IMR-90 (cell line): ENCODE measurements around the gene EXT2. TPM values are rescaled to one million over a fixed set of nuclear protein-coding genes. Genes with fewer than 3 reads are reported as not detected.

Source experiments
- ATAC-seq: fragments of 200-7000 bp; cut with Tn5 transposase; 2 replicates; pipeline ENCODE4 v1.9.1; 2020; ENCODE audit warnings: low read depth, mild to moderate bottlenecking, moderate library complexity
- BruUV-seq: library from RNA; stranded (reverse); fragments of 400-500 nt; replicated peaks from 2 replicates; lab custom pipeline; 2021; lab: Mats Ljungman, UMichigan
- CTCF ChIA-PET: fragments of 300-600 bp; formaldehyde crosslinking; extraction: SDS; loops from one replicate; lab custom pipeline; 2021; ENCODE audit warnings: antibody characterized with exemption; lab: Yijun Ruan, JAX
- POLR2A ChIA-PET: fragments of 300-600 bp; sonication (Branson Sonifier 250); formaldehyde crosslinking; loops from one replicate; lab custom pipeline; 2022; ENCODE audit warnings: antibody characterized with exemption; ENCODE audit not compliant: unreplicated experiment; lab: Charles Lee
- DNase-seq: peaks from one replicate; pipeline ENCODE4 v3.0.0; 2013
- H2AFZ ChIP-seq: replicated peaks from 2 replicates; pipeline ENCODE3; 2013; ENCODE audit warnings: low read length, mild to moderate bottlenecking; ENCODE audit not compliant: poor library complexity
- H2AK5ac ChIP-seq: 2 replicates; pipeline ENCODE4 v1.6.1; 2013; ENCODE audit warnings: low read depth, low read length, inconsistent platforms
- H2AK9ac ChIP-seq: replicated peaks from 2 replicates; pipeline ENCODE3; 2013; ENCODE audit warnings: mild to moderate bottlenecking, low read depth, low read length, moderate library complexity; ENCODE audit not compliant: poor library complexity
- H2BK120ac ChIP-seq: 2 replicates; pipeline ENCODE4 v1.6.1; 2013; ENCODE audit warnings: low read depth, low read length, inconsistent platforms
- H2BK15ac ChIP-seq: 3 replicates; pipeline ENCODE4 v1.6.1; 2013; ENCODE audit warnings: low read depth, low read length, inconsistent platforms
- H2BK20ac ChIP-seq: 2 replicates; pipeline ENCODE4 v1.6.1; 2013; ENCODE audit warnings: low read depth, mild to moderate bottlenecking, inconsistent platforms, low read length, moderate library complexity
- H2BK5ac ChIP-seq: 2 replicates; pipeline ENCODE4 v1.6.1; 2013; ENCODE audit warnings: mild to moderate bottlenecking, low read depth, low read length, inconsistent platforms; ENCODE audit not compliant: poor library complexity, severe bottlenecking
- H3K14ac ChIP-seq: replicated peaks from 2 replicates; pipeline ENCODE4 v1.6.1; 2013; ENCODE audit warnings: low read depth, low read length, inconsistent platforms
- H3K18ac ChIP-seq: 2 replicates; pipeline ENCODE4 v1.6.1; 2013; ENCODE audit warnings: low read depth, low read length, control low read depth
- H3K23ac ChIP-seq: 2 replicates; pipeline ENCODE4 v1.6.1; 2013; ENCODE audit warnings: low read depth, low read length, inconsistent platforms
- H3K27ac ChIP-seq: 2 replicates; pipeline ENCODE4 v1.5.1; 2013; ENCODE audit warnings: mild to moderate bottlenecking, control low read depth, low read length; ENCODE audit not compliant: insufficient read depth
- H3K27me3 ChIP-seq: 2 replicates; pipeline ENCODE4 v1.6.1; 2013; ENCODE audit warnings: low read length; ENCODE audit not compliant: control insufficient read depth, insufficient read depth
- H3K36me3 ChIP-seq: 2 replicates; pipeline ENCODE4 v1.6.1; 2013; ENCODE audit warnings: low read length, mixed read lengths; ENCODE audit not compliant: control insufficient read depth, insufficient read depth
- H3K4ac ChIP-seq: 2 replicates; pipeline ENCODE4 v1.6.1; 2013; ENCODE audit warnings: low read depth, low read length, inconsistent platforms
- H3K4me1 ChIP-seq: 2 replicates; pipeline ENCODE4 v1.6.1; 2013; ENCODE audit warnings: low read length, mixed read lengths; ENCODE audit not compliant: control insufficient read depth, insufficient read depth
- H3K4me2 ChIP-seq: 2 replicates; pipeline ENCODE4 v1.6.1; 2013; ENCODE audit warnings: low read depth, mild to moderate bottlenecking, control low read depth, low read length, moderate library complexity
- H3K4me3 ChIP-seq: 2 replicates; pipeline ENCODE4 v1.5.1; 2013; ENCODE audit warnings: low read depth, mild to moderate bottlenecking, control low read depth, low read length, moderate library complexity; ENCODE audit not compliant: insufficient read depth
- H3K56ac ChIP-seq: 2 replicates; pipeline ENCODE4 v1.6.1; 2013; ENCODE audit warnings: low read length, inconsistent platforms; ENCODE audit not compliant: insufficient read depth; ENCODE audit errors: extremely low read depth
- H3K79me1 ChIP-seq, 2 experiments: 2 replicates each; pipeline ENCODE4 v1.6.1; 2013; ENCODE audit warnings: low read length in 2 of 2, inconsistent platforms in 1 of 2, low read depth in 1 of 2
- H3K9ac ChIP-seq: 2 replicates; pipeline ENCODE4 v1.6.1; 2013; ENCODE audit warnings: low read depth, low read length, control low read depth
- H3K9me1 ChIP-seq: 2 replicates; pipeline ENCODE4 v1.6.1; 2013; ENCODE audit warnings: low read length, inconsistent platforms; ENCODE audit not compliant: insufficient read depth
- H3K9me3 ChIP-seq: 2 replicates; pipeline ENCODE4 v1.6.1; 2013; ENCODE audit warnings: low read length; ENCODE audit not compliant: control insufficient read depth, insufficient read depth
- H4K20me1 ChIP-seq: 2 replicates; pipeline ENCODE4 v1.6.1; 2013; ENCODE audit warnings: low read length, inconsistent platforms; ENCODE audit not compliant: insufficient read depth
- H4K5ac ChIP-seq: 2 replicates; pipeline ENCODE4 v1.6.1; 2013; ENCODE audit warnings: mild to moderate bottlenecking, low read depth, low read length, control low read depth
- H4K8ac ChIP-seq, 2 experiments: 2 replicates each; pipeline ENCODE4 v1.6.1; 2013; ENCODE audit warnings: low read depth in 2 of 2, low read length in 2 of 2, control low read depth in 1 of 2, inconsistent platforms in 1 of 2
- H4K91ac ChIP-seq: 2 replicates; pipeline ENCODE4 v1.6.1; 2013; ENCODE audit warnings: low read depth, low read length, inconsistent platforms; ENCODE audit not compliant: insufficient read depth
- BHLHE40 ChIP-seq: fragments of 150-350 bp; IDR thresholded peaks from 2 replicates; pipeline ENCODE4 v1.6.1; 2016; ENCODE audit warnings: mild to moderate bottlenecking, low read depth, low read length
- CEBPB ChIP-seq: IDR thresholded peaks from 2 replicates; pipeline ENCODE4 v1.6.1; 2012; ENCODE audit warnings: low read depth, low read length, improper control_type of control experiment
- CHD1 ChIP-seq: IDR thresholded peaks from 2 replicates; pipeline ENCODE4 v1.6.1; 2012; ENCODE audit warnings: low read depth, low read length, improper control_type of control experiment
- FOS ChIP-seq: fragments of 150-350 bp; IDR thresholded peaks from 2 replicates; pipeline ENCODE4 v1.6.1; 2016; ENCODE audit warnings: low read depth, low read length
- MAFK ChIP-seq: IDR thresholded peaks from 2 replicates; pipeline ENCODE4 v1.6.1; 2012; ENCODE audit warnings: low read depth, low read length, improper control_type of control experiment
- MAZ ChIP-seq: IDR thresholded peaks from 2 replicates; pipeline ENCODE4 v1.6.1; 2012; ENCODE audit warnings: low read depth, mild to moderate bottlenecking, low read length, improper control_type of control experiment, moderate library complexity, borderline replicate concordance
- MXI1 ChIP-seq: IDR thresholded peaks from 2 replicates; pipeline ENCODE4 v1.6.1; 2012; ENCODE audit warnings: low read depth, mild to moderate bottlenecking, low read length, moderate library complexity, borderline replicate concordance
- POLR2A ChIP-seq: IDR thresholded peaks from 2 replicates; pipeline ENCODE4 v1.6.1; 2012; ENCODE audit warnings: mild to moderate bottlenecking, low read depth, low read length
- RAD21 ChIP-seq: IDR thresholded peaks from 2 replicates; pipeline ENCODE4 v1.6.1; 2012; ENCODE audit warnings: low read length, improper control_type of control experiment
- RCOR1 ChIP-seq: IDR thresholded peaks from 2 replicates; pipeline ENCODE4 v1.6.1; 2012; ENCODE audit warnings: mild to moderate bottlenecking, low read length, improper control_type of control experiment; ENCODE audit not compliant: insufficient replicate concordance
- RFX5 ChIP-seq: IDR thresholded peaks from 2 replicates; pipeline ENCODE4 v1.8.0; 2012; ENCODE audit warnings: low read depth, mild to moderate bottlenecking, low read length, moderate library complexity
- SMC3 ChIP-seq: fragments of 150-350 bp; IDR thresholded peaks from 2 replicates; pipeline ENCODE4 v1.6.1; 2016; ENCODE audit warnings: low read depth, mild to moderate bottlenecking, antibody characterized with exemption, low read length, moderate library complexity
- WGBS, 2 experiments: methylation state at CpG; one replicate each; pipeline versions ENCODE4 v1.1.5 to v1.1.7; 2013; ENCODE audit warnings: missing lambda C conversion rate in 2 of 2; ENCODE audit not compliant: insufficient read length in 1 of 2; ENCODE audit errors: extremely low coverage in 2 of 2; 5-methylcytosine and 5-hydroxymethylcytosine counted together
- dilution Hi-C: fragments of 300-500 bp; cut with HindIII; formaldehyde crosslinking; loops from one replicate; pipeline ENCODE4 v1.14.3; 2018; ENCODE audit warnings: low sequenced_read_pairs; ENCODE audit not compliant: unreplicated experiment
- in situ Hi-C: fragments of 300-500 bp; cut with MboI; formaldehyde crosslinking; loops from 3 replicates; pipeline ENCODE4 v1.14.3; 2019; ENCODE audit warnings: low sequenced_read_pairs, inconsistent platforms, mixed read lengths
- intact Hi-C: fragments of 100-400 bp; cut with micrococcal nuclease; formaldehyde crosslinking; loops from 2 replicates; pipeline ENCODE4 v1.10.0; 2022
- polyA plus RNA-seq, 3 experiments: library from polyadenylated mRNA; depleted of rRNA; stranded (reverse); fragments of >200 nt; gene quantifications; 2 replicates each; pipeline ENCODE4 v1.2.3, GENCODE V29; 2012; ENCODE audit warnings: low replicate concordance in 1 of 3
- total RNA-seq: library from RNA; depleted of rRNA; stranded (reverse); fragments of >200 nt; gene quantifications from 2 replicates; pipeline ENCODE4 v1.2.3, GENCODE V29; 2012
- TF ChIP-seq, protein P1 (sequence below): fragments of 150-350 bp; IDR thresholded peaks from 2 replicates; pipeline ENCODE4 v1.6.1; 2017; ENCODE audit warnings: mild to moderate bottlenecking, antibody characterized with exemption, low read length, low read depth
- TF ChIP-seq, protein P2 (sequence below): fragments of 150-350 bp; IDR thresholded peaks from 2 replicates; pipeline ENCODE4 v1.6.1; 2016; ENCODE audit warnings: low read depth, mild to moderate bottlenecking, low read length, moderate library complexity, borderline replicate concordance
- TF ChIP-seq, protein P3 (sequence below): conservative IDR thresholded peaks from 2 replicates; pipeline ENCODE4 v1.5.1; 2012; ENCODE audit warnings: mild to moderate bottlenecking, low read depth, low read length, improper control_type of control experiment

EXT2 gene
- total and polyA plus RNA-seq, 2 of the 4 experiments (the other 2 are of a cell fraction): 75.0 to 85.3 TPM

GRCh38 chr11:44199816-44200215, 104.3 kb downstream of the EXT2 start:
- DNase-seq: peak; percentile 47
- dilution Hi-C loops: no loop called here

More at GRCh38 chr11:44199816-44200215, 104.3 kb downstream of the EXT2 start:
- Histone ChIP-seq H3K9me1 (no peaks in the 10 kb centered on the region), H4K5ac (no peak overlapping the region), H2AK5ac (no peak overlapping the region), H2AFZ (no peak overlapping the region), H3K9ac (no peak overlapping the region), H2BK120ac (no peak overlapping the region), H4K20me1 (no peaks in the 10 kb centered on the region), H3K9me3 (no peaks in the 10 kb centered on the region; the same call in 1 of the 2 replicates), H3K4ac (no peak overlapping the region), H2BK15ac (no peak overlapping the region), H3K4me1 (peaks cover 5% of the 10 kb centered on the region; the same call in 1 of the 2 replicates), H3K79me1 (peaks cover 4 to 6% of the 10 kb centered on the region in 2 experiments; a peak in 2 of 4 replicates), H3K18ac (no peak overlapping the region), H3K14ac (no peak overlapping the region), H3K23ac (no peak overlapping the region), H3K4me3 (no peak overlapping the region), H2BK5ac (no peak overlapping the region), H3K27ac (no peak overlapping the region), H3K36me3 (peaks cover 3% of the 10 kb centered on the region; the same call in 1 of the 2 replicates), H4K8ac (no peak overlapping the region), H2BK20ac (no peak overlapping the region), H3K4me2 (no peak overlapping the region; the same call in 1 of the 2 replicates), H3K56ac (no peak overlapping the region), H3K27me3 (no peaks in the 10 kb centered on the region), H2AK9ac (no peak overlapping the region), H4K91ac (no peak overlapping the region)
- intact Hi-C loops: no loop called here
- CTCF ChIA-PET: no interaction called here
- no peak for TF ChIP-seq FOS
- no peak for TF ChIP-seq CEBPB
- TF ChIP-seq, protein P1, sequence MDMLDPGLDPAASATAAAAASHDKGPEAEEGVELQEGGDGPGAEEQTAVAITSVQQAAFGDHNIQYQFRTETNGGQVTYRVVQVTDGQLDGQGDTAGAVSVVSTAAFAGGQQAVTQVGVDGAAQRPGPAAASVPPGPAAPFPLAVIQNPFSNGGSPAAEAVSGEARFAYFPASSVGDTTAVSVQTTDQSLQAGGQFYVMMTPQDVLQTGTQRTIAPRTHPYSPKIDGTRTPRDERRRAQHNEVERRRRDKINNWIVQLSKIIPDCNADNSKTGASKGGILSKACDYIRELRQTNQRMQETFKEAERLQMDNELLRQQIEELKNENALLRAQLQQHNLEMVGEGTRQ: no peak
- TF ChIP-seq MXI1: no peak
- no peak for TF ChIP-seq MAZ
- no peak for TF ChIP-seq RAD21
- TF ChIP-seq MAFK: no peak
- no peak for TF ChIP-seq SMC3
- TF ChIP-seq, protein P2, sequence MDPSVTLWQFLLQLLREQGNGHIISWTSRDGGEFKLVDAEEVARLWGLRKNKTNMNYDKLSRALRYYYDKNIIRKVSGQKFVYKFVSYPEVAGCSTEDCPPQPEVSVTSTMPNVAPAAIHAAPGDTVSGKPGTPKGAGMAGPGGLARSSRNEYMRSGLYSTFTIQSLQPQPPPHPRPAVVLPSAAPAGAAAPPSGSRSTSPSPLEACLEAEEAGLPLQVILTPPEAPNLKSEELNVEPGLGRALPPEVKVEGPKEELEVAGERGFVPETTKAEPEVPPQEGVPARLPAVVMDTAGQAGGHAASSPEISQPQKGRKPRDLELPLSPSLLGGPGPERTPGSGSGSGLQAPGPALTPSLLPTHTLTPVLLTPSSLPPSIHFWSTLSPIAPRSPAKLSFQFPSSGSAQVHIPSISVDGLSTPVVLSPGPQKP: no peak
- TF ChIP-seq RFX5: no peak
- TF ChIP-seq, protein P3, sequence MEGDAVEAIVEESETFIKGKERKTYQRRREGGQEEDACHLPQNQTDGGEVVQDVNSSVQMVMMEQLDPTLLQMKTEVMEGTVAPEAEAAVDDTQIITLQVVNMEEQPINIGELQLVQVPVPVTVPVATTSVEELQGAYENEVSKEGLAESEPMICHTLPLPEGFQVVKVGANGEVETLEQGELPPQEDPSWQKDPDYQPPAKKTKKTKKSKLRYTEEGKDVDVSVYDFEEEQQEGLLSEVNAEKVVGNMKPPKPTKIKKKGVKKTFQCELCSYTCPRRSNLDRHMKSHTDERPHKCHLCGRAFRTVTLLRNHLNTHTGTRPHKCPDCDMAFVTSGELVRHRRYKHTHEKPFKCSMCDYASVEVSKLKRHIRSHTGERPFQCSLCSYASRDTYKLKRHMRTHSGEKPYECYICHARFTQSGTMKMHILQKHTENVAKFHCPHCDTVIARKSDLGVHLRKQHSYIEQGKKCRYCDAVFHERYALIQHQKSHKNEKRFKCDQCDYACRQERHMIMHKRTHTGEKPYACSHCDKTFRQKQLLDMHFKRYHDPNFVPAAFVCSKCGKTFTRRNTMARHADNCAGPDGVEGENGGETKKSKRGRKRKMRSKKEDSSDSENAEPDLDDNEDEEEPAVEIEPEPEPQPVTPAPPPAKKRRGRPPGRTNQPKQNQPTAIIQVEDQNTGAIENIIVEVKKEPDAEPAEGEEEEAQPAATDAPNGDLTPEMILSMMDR: no peak
- no peak for TF ChIP-seq BHLHE40
- no peak for TF ChIP-seq POLR2A
- no peak for TF ChIP-seq RCOR1
- TF ChIP-seq CHD1: no peak
- WGBS, 2 experiments: no CpG with 5 or more reads among the region's 4 CpGs
- in situ Hi-C loops: no loop called here
- no TSS peak for BruUV-seq
- POLR2A ChIA-PET: no interaction called here
- ATAC-seq: peak; percentile 73
